ENCODE results near the gene SPATA9.

The SPATA9 gene

GRCh38 chr5:95613514-95613913 is 69.3 kb downstream of the SPATA9 start:
- Histone ChIP-seq H3K36me3 (ENCODE audit: control insufficient read depth in 1 of 2, insufficient read depth in 2 of 2, low read length in 2 of 2) (no peaks in the 10 kb centered on the region), H4K12ac (ENCODE audit: low read depth, low read length) (no peak overlapping the region), H3K14ac (ENCODE audit: low read length) (no peak overlapping the region), H3K4me2 (ENCODE audit: low read length) (no peak overlapping the region), H3K27me3 (ENCODE audit: insufficient read depth, low read length) (no peaks in the 10 kb centered on the region), H2BK120ac (ENCODE audit: insufficient read depth, low read length, poor library complexity) (no peak overlapping the region), H4K91ac (ENCODE audit: low read depth, low read length) (no peak overlapping the region), H3K79me1 (ENCODE audit: low read length) (no peaks in the 10 kb centered on the region), H3K4me3 (ENCODE audit: low read depth, low read length) (no peak overlapping the region), H3K79me2 (ENCODE audit: control insufficient read depth, insufficient read depth, low read length, poor library complexity) (no peaks in the 10 kb centered on the region), H3K18ac (ENCODE audit: low read length) (no peak overlapping the region), H4K8ac (ENCODE audit: low read depth, low read length) (no peak overlapping the region), H3K4me1 (ENCODE audit: control insufficient read depth in 1 of 2, insufficient read depth in 2 of 2, low read length in 2 of 2) (no peaks in the 10 kb centered on the region), H3K9me3 (ENCODE audit: insufficient read depth, low read depth, low read length) (peaks cover 3% of the 10 kb centered on the region), H3K27ac (ENCODE audit: low read depth, low read length) (no peak overlapping the region), H3K9ac (ENCODE audit: low read length) (no peak overlapping the region), H3K4ac (ENCODE audit: low read depth, low read length) (no peak overlapping the region), H3K23ac (ENCODE audit: low read length) (no peak overlapping the region), H2BK12ac (ENCODE audit: low read length) (no peak overlapping the region), H2AK5ac (ENCODE audit: low read length) (no peak overlapping the region), H2AFZ (ENCODE audit: insufficient read depth, low read length, poor library complexity) (no peak overlapping the region), H2BK5ac (ENCODE audit: low read depth, low read length, poor library complexity) (no peak overlapping the region)
- peak in 1 of 2 donors; percentile 41 for DNase-seq
- WGBS (ENCODE audit: extremely low coverage, insufficient coverage, insufficient read length), result no CpG with 5 or more reads among the region's 1 CpG

DNA sequence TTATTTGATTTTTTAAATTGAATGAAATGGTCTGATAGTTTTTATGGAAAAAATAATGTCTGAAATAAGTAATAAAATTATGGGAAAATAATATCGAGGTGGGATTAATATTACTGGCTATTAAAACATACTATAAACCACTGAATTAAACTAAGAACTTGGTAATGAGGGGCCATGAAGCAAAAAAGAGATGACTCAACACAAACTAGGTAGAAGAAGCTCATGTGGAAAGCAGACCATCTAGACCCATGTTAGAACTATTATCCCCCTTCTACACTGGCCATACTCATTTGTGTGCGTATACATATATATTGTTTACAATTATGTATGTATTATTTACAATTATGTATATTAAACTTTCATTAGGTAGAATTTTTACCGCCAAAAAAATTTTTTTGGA is 71.4 kb downstream of the SPATA9 start:
- no peak for DNase-seq

DNA sequence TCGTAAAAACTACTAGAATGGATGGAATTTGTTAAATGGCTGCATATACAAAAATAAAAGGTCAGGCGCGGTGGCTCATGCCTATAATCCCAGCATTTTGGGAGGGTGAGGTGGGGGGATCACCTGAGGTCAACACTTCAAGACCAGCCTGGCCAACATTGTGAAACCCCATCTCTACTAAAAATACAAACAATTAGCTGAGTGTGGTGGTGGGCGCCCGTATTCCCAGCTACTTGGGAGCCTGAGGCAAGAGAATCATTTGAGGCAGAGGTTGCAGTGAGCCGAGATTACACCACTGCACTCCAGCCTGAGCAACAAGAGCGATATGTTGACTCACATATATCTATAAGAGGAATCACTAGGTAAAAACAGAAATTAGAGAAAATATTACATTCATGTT is 72.2 kb downstream of the SPATA9 start:
- Histone ChIP-seq H2AK5ac (ENCODE audit: low read length) (no peak overlapping the region), H2BK12ac (ENCODE audit: low read length) (no peak overlapping the region), H4K12ac (ENCODE audit: low read depth, low read length) (no peak overlapping the region), H3K14ac (ENCODE audit: low read length) (no peak overlapping the region), H4K8ac (ENCODE audit: low read depth, low read length) (no peak overlapping the region), H3K4me3 (ENCODE audit: low read depth, low read length) (no peak overlapping the region), H3K4me2 (ENCODE audit: low read length) (no peak overlapping the region), H3K9me3 (ENCODE audit: insufficient read depth, low read depth, low read length) (peaks cover 3% of the 10 kb centered on the region), H3K36me3 (ENCODE audit: control insufficient read depth in 1 of 2, insufficient read depth in 2 of 2, low read length in 2 of 2) (no peaks in the 10 kb centered on the region), H3K4me1 (ENCODE audit: control insufficient read depth in 1 of 2, insufficient read depth in 2 of 2, low read length in 2 of 2) (no peaks in the 10 kb centered on the region), H3K18ac (ENCODE audit: low read length) (no peak overlapping the region), H4K91ac (ENCODE audit: low read depth, low read length) (no peak overlapping the region), H3K79me2 (ENCODE audit: control insufficient read depth, insufficient read depth, low read length, poor library complexity) (no peaks in the 10 kb centered on the region), H3K23ac (ENCODE audit: low read length) (no peak overlapping the region), H3K27me3 (ENCODE audit: insufficient read depth, low read length) (no peaks in the 10 kb centered on the region), H2BK120ac (ENCODE audit: insufficient read depth, low read length, poor library complexity) (no peak overlapping the region), H2BK5ac (ENCODE audit: low read depth, low read length, poor library complexity) (no peak overlapping the region), H3K9ac (ENCODE audit: low read length) (no peak overlapping the region), H3K79me1 (ENCODE audit: low read length) (no peaks in the 10 kb centered on the region), H2AFZ (ENCODE audit: insufficient read depth, low read length, poor library complexity) (no peak overlapping the region), H3K4ac (ENCODE audit: low read depth, low read length) (no peak overlapping the region), H3K27ac (ENCODE audit: low read depth, low read length) (no peak overlapping the region)
- no CpG with 5 or more reads among the region's 7 CpGs for WGBS (ENCODE audit: extremely low coverage, insufficient coverage, insufficient read length)
- peak; percentile 89 to 90 for DNase-seq

More for the DNA sequence above, 71.4 kb downstream of the SPATA9 start:
- Histone ChIP-seq H3K9ac (ENCODE audit: low read length) (no peak overlapping the region), H3K4me1 (ENCODE audit: control insufficient read depth in 1 of 2, insufficient read depth in 2 of 2, low read length in 2 of 2) (no peaks in the 10 kb centered on the region), H3K9me3 (ENCODE audit: insufficient read depth, low read depth, low read length) (peaks cover 3% of the 10 kb centered on the region), H3K79me1 (ENCODE audit: low read length) (no peaks in the 10 kb centered on the region), H3K18ac (ENCODE audit: low read length) (no peak overlapping the region), H3K27me3 (ENCODE audit: insufficient read depth, low read length) (no peaks in the 10 kb centered on the region), H3K4me3 (ENCODE audit: low read depth, low read length) (no peak overlapping the region), H2AFZ (ENCODE audit: insufficient read depth, low read length, poor library complexity) (no peak overlapping the region), H4K12ac (ENCODE audit: low read depth, low read length) (no peak overlapping the region), H2BK120ac (ENCODE audit: insufficient read depth, low read length, poor library complexity) (no peak overlapping the region), H3K4me2 (ENCODE audit: low read length) (no peak overlapping the region), H3K36me3 (ENCODE audit: control insufficient read depth in 1 of 2, insufficient read depth in 2 of 2, low read length in 2 of 2) (no peaks in the 10 kb centered on the region), H3K27ac (ENCODE audit: low read depth, low read length) (no peak overlapping the region), H4K8ac (ENCODE audit: low read depth, low read length) (no peak overlapping the region), H3K4ac (ENCODE audit: low read depth, low read length) (no peak overlapping the region), H4K91ac (ENCODE audit: low read depth, low read length) (no peak overlapping the region), H3K79me2 (ENCODE audit: control insufficient read depth, insufficient read depth, low read length, poor library complexity) (no peaks in the 10 kb centered on the region), H3K14ac (ENCODE audit: low read length) (no peak overlapping the region), H3K23ac (ENCODE audit: low read length) (no peak overlapping the region), H2BK12ac (ENCODE audit: low read length) (no peak overlapping the region), H2BK5ac (ENCODE audit: low read depth, low read length, poor library complexity) (no peak overlapping the region), H2AK5ac (ENCODE audit: low read length) (no peak overlapping the region)
- WGBS (ENCODE audit: extremely low coverage, insufficient coverage, insufficient read length), result 100% methylated on average over 1 of the region's 3 CpGs

- no peaks in the 10 kb centered on the region for H3K4me1 ChIP-seq (ENCODE audit: control insufficient read depth in 1 of 2, insufficient read depth in 2 of 2, low read length in 2 of 2)
- WGBS (ENCODE audit: extremely low coverage, insufficient coverage, insufficient read length), result no CpG with 5 or more reads among the region's 3 CpGs
Observed at GRCh38 chr5:95609711-95610110, 73.1 kb downstream of the SPATA9 start.

More at GRCh38 chr5:95609711-95610110, 73.1 kb downstream of the SPATA9 start:
- Histone ChIP-seq H2BK120ac (ENCODE audit: insufficient read depth, low read length, poor library complexity) (no peak overlapping the region), H3K4ac (ENCODE audit: low read depth, low read length) (no peak overlapping the region), H3K79me1 (ENCODE audit: low read length) (no peaks in the 10 kb centered on the region), H3K9me3 (ENCODE audit: insufficient read depth, low read depth, low read length) (peaks cover 3% of the 10 kb centered on the region), H2AFZ (ENCODE audit: insufficient read depth, low read length, poor library complexity) (no peak overlapping the region), H3K23ac (ENCODE audit: low read length) (no peak overlapping the region), H3K36me3 (ENCODE audit: control insufficient read depth in 1 of 2, insufficient read depth in 2 of 2, low read length in 2 of 2) (no peaks in the 10 kb centered on the region), H3K27ac (ENCODE audit: low read depth, low read length) (no peak overlapping the region), H2AK5ac (ENCODE audit: low read length) (no peak overlapping the region), H3K27me3 (ENCODE audit: insufficient read depth, low read length) (no peaks in the 10 kb centered on the region), H4K91ac (ENCODE audit: low read depth, low read length) (no peak overlapping the region), H3K9ac (ENCODE audit: low read length) (no peak overlapping the region), H3K4me3 (ENCODE audit: low read depth, low read length) (no peak overlapping the region), H4K12ac (ENCODE audit: low read depth, low read length) (no peak overlapping the region), H3K4me2 (ENCODE audit: low read length) (no peak overlapping the region), H3K18ac (ENCODE audit: low read length) (no peak overlapping the region), H2BK12ac (ENCODE audit: low read length) (no peak overlapping the region), H3K79me2 (ENCODE audit: control insufficient read depth, insufficient read depth, low read length, poor library complexity) (no peaks in the 10 kb centered on the region), H2BK5ac (ENCODE audit: low read depth, low read length, poor library complexity) (no peak overlapping the region), H4K8ac (ENCODE audit: low read depth, low read length) (no peak overlapping the region), H3K14ac (ENCODE audit: low read length) (no peak overlapping the region)
- DNase-seq, result peak; percentile 46 to 74

Data from trophoblast cell (in vitro differentiated cells and primary cell).